Measurements from ENCODE around the gene RSPH1.
A peak's percentile ranks its signal among the peaks of the same experiment; 100 is the strongest.

Gene RSPH1

DNA sequence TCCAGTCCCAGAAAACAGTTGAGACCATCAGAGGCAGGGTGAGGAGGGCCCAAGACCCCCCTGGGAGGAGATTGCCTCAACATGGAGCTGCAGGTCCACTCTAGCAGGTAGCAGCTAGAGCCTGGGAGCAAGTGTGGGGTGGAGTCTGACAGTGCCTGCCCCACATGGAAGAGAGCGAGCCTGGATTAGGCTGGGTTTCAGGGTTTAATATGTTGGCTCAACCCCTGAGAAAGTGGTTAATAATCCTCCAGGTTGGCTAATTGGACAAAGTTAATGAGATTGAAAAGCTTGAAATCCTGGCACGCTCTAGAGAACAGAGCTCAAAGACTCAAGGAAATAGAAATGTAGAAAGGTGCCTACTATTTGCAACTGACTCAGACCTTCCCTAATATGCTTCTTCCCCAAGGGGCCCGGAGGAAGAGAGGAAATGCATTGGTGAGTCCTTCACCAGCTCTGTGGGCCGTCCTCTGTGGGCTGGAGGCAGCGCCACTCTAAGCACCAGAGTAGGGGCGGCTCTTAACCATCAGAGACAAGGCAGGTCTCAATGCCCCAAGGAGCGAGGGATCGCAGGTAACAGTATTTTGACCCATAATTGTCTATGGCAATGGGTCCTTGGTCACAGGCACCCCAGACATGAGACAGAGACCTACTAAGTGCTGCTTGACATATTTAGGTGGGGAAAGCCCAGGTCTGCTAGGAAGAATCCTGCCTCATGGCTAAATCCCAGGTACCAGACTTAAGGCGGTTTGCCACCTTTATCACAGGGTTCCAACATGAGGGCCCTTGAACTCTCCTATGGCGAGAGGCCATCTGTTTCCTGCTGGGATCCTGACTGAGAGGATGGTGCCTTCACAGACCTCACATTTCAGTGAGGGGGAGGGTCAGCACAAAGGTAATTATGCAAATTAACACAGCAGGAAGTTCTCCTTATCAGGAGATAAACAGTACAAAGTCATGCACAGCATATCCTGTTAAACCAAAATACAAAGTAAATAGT is 33.8 kb downstream of the RSPH1 start:
- DNase-seq = peak; percentile 97

DNA sequence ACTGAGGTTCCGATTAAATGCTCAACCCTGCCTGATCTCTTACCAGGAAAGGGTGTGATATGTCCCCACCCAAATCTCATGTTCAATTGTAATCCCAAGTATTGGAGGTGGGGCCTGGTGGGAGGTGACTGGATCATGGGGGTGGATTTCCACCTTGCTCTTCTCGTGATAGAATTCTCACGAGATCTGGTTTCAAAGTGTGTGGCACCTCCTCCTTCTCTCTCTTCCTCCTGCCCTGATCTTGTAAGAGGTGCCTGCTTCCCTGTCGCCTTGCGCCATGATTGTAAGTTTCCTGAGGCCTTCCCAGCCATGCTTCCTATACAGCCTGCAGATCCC is 34.9 kb downstream of the RSPH1 start:
- peak; percentile 70 for DNase-seq

DNA sequence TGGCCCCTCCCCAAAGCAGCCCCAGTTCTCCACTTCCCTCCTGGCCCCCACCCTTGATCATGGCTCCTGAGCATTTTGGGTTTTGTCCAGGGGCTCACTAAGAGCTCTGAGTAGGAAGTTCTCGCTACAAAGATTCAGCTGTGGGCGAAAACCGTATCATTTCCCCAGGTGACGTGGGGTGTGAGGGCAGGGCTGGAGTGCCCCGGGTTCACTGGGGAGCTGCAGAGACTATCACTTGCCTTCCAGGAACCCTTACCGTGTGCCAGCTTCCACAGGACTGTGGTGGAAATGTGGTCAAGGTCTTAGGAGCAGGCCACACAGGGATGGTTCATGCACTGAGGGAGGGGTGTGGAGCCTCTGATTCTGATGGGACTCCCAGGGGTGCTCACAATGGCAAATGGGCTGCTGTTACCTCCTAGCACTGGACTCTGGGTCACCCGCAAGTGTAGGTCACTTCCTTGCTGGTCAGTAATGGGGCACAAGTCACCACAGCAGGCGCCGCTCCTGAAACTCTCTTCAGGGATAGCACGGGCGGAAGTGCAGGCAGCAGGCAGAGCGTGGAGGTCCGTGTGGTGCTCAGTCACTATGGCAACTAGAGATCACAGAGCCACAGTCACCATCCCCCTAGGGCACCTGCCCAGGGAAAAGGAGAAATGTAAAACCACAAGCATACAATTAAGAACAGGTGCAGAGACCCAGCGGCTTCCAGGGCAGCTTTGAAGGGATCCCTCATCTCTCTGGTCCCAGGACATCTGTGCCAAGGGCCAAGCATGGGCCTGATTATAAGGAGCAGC is 35.4 kb downstream of the RSPH1 start:
- peak; percentile 88 for DNase-seq

DNA sequence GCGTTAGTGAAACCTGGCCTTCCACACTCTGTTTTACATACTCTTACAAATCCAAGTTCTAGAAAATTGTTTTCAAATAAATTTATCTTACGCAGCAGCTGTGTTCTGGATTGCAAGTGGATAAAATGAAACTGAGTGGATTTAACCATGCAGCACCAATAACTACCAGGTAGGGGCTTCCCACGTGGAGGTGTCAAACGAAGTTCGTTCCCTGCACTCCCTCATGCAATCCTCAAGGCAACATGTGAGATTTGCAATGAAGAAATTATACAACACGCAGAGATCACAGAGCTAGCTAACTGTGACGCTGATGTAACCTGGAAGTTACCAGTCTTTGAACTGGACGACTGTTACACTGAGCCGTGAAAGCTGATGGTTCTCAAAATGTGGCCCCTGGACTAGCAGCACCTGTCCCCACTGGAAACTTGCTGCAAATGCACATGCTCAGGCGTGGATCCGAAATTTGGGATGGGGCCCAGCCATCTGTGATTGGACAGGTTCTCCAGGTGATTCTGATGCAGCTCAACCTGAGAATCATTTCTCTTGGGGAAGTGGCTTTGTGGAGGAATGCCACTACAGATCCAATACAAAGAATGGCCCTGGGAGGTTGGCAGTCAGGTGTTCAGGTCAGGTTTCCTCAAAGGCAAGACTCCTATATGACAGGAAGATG is 36.3 kb downstream of the RSPH1 start:
- no peak for DNase-seq

DNA sequence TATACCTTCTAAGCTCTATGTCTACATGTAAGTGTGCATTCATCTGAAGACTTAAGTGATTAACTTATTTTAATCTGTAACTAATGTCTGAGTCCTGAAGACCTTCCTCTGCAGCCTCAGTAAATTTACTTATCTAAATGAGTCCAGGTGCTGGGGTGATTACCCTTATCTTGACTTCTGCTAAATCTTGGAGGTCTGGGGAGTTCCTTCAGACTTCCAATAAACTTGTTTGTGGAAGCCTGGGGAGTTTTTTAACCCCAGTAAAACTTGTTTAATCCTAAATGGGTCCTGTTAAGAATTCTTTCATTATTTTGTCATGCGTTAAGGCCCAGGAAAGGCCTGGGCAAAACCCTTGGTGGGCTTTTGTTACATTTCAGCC is 37.0 kb downstream of the RSPH1 start:
- no peak for DNase-seq

DNA sequence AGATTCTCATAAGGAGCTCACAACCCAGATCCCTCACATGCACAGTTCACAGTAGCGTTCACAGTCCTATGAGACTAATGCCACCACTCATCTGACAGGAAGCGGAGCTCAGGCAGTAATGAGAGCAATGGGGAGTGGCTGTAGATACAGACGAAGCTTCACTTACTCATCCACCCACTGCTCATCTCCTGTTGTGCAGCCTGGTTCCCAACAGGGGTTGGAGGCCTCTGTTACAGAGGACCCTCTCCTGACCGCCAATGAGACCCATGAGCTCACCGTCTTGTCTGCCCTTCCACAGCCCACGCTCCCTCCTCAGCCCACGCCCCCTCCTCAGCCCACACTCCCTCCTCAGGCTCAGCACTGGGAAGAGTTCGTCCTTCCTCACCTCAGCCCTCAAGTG is 39.6 kb downstream of the RSPH1 start:
- peak; percentile 37 for DNase-seq

DNA sequence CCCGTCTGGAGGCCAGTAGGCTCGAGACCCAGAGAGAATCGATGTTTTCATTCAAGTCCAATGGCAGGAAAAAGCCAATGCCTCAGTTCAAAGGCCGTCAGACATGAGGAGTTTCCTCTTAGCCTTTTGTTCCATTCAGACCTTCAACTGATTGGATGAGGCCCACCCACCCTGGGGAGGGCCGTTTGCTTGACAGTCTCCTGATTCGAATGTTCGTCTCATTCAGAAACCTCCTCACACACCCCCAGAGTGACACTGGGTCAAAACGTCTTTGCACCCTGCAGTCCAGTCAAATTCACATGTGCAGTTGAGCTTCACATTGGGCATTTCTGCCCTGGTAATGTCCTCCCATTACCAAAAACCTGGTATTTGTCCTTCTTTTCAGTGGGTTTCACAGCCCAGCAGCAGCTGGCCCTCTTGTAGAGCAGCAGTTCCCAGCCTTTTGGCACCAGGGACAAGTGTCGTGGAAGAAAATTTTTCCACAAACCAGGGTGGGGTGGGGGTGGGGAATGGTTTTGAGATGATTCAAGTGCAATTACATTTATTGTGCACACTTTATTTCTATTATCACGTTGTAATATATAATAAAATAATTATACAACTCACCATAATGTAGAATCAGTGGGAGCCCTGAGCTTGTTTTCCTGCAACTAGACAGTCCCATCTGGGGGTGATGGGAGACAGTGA is 40.1 kb downstream of the RSPH1 start:
- DNase-seq = no peak

DNA sequence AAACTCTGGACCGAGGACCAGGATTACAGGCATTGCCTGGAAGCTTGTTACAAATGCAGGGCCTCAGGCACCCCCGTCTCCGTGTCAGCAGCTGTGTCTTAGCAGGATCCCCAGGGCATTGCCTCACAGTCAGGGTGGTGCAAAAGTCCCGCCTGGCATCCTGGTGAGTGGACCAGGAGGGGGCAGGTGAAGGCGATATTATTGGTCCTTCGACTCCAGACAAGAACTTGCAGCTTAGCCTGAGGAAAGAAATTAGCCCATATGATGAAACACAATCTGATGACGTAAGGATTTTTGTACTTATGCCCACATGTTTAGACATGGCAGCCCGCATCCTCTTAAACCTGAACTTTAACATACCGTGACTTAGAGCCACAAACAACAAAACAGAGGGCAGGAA is 40.8 kb downstream of the RSPH1 start:
- DNase-seq = no peak

DNA sequence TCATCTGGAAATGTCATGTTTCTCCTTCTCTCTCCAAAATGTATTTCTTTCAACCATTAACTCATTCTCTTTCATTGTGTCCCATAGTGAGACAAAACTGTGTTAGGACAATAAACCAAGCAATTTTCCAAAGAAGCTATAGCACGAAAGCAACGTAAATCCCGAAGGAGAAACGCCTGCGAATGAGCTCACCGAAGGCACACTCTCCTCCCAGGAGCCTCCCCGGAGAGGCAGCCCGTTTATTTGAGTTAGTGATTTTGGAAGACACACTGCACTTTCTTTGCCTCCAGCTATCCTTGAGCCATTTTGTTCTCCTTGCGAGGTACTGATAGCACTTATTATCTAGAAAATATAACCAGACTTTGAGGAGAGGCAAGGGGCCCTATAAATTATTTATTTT is 41.2 kb downstream of the RSPH1 start:
- DNase-seq = no peak

DNA sequence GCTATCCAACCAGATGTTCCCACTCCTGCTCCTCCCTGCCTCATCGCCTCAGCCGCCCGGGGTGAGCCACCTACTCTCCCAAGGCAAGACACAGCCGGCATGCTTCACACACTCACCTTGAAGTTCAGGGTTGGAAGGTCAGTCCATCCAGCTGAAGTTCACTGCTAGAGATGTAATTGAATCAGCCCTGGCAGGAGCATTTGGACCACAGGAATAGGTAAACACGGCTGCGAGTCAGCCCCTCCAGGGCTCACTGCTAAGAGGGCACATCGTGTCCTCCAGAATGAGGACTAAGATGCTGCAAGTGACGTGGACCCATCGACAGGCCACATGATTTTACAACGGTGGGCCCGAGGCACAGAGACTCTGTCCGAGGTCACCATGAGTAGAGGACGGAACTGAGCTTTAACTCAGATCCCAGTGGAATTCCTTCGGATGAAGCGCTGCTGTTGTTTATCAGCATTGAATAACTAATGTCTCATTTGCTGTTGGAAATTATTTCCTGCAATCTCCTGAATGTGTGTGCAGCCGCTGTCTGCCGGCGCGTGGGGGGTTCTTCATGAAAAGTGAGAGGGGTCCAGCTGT is 41.9 kb downstream of the RSPH1 start:
- no peak for DNase-seq

DNA sequence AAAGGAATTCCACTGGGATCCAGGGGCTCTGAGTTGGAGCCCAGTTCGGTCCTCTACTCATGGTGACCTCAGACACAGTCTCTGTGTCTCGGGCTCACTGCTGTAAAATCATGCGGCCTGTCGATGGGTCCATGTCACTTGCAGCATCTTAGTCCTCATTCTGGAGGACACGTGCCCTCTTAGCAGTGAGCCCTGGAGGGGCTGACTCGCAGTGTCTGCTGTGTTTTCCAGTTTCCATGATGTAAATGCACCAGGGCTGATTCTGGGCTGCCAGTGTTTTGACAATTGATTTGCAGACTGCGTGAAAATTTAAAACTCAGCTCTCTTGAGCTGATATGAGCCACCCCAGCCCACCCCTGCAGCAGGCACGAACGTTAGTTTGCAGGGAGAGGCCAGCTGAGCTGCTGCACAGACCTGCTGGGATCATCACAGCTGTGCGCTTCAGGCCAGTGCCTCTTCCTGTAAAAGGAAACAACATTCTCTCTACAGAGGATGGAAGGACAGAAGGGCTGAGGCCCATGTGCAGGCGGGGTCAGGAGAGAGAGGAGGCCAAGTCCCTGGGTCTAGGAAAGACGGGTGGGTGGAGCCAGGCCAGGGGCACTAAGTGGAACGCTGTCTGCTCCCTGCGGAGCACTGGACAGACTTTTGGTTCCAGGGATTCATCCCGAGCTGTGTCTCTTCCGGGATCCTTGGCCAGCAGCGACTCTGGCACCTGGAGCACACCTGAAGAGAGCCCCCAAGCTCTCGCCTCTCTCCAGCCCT is 42.6 kb downstream of the RSPH1 start:
- peak; percentile 36 for DNase-seq

DNA sequence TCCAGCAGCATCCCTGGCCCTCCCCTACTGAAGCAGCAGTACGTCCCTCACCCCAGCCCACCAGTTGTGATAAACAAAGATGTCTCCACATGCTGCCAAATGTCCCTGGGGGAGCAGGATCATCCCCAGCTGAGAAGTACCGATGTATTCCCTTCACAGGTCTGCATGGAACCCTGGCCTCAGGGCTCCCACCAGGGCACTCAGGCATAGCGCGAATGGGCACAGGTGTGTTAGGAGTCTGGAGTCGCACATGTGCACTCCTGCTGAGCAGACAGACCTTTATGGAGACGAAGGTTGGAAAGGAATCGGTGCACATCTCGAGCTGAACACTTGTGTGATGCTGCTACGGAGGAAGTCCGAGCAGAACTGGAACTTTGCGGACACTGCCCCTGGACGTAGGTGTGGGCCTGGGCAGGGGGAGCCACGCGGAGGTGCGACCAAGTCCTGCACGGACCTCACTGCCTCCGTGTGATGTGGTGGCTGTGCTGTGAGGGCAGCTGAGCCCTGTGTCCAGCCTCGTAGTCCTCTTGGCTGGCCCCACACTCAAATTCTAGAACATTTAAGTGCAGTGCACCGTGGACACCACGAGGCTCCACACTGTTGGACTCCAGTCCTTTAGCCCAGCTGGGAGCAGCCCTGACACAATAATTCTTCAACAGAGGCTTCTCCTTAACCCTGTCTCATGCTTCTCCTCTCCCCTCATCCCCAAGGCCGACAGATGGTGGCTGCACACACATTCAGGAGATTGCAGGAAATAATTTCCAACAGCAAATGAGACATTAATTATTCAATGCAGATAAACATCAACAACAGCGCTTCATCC is 43.4 kb downstream of the RSPH1 start:
- no peak for DNase-seq

DNA sequence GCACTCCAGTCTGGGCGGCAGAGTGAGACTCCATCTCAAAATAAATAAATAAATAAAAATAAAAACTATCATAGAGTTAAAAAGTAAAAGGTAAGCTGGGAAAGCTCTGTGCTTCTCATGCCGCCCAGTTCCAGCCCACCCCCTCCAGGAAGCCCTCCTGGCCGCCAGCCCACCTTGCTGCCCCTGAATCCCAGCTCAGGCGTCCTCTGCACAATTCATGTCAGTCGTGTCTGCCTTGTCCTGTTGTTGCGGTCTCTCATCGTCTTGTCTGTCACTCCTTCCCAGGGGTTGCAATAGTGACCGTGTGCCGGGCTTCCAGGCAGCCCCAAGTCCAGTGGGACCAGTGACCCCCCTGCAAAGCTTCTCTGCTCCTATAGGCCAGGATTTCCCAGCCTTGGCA is 44.1 kb downstream of the RSPH1 start:
- no peak for DNase-seq

DNA sequence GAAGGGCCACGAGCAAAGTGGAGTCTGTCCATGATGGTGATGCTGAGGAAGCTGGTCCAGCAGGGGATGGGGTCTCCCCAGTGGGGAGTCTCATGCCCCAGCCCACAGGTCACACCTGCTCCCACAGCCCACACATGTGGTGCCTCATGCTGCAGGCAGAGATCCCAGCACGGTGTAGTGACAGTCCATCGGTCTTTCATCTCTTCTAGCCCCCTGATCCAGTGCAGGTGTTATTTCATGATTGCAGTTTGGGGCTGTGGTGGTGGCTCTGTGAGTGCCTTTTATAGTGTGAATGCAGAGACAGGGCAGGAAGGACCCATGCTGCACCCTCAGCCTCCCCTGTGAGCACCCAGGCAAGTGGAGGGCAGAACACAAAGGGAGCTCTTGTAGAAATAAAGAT is 47.3 kb downstream of the RSPH1 start:
- DNase-seq = no peak

DNA sequence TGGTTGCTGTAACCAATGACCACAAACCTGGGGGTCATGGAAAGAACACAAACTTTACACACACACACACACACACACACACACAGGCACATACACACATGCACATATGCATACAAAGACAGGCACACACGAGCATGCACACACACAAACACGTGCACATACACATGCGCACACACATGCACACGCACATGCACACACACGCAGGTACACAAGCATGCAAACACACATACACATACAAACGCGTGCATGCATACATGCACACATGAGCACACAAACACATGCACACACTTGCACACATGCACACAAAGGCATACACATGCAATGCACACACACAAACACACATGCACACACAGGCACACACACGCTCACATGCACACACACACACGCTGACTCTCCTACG is 48.3 kb downstream of the RSPH1 start:
- DNase-seq = no peak

DNA sequence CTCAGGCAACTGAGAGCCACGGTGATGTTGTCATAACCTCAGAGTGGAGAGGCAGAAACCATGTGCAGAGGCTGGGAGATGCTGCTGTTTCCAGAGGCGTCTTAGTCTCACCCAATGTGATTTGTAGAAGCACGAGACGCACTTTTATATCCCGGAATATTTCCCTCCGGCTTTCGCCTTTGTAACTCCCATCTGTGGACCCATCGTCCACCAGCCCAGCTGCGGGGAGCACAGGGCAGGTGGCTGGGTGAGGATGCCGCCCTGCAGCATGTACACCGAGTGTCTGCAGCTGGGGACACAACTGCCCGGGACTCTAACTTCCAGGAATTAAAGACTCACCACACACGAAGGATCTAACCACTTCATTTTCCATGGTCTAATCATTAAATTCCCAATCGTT is 48.8 kb downstream of the RSPH1 start:
- no peak for DNase-seq

DNA sequence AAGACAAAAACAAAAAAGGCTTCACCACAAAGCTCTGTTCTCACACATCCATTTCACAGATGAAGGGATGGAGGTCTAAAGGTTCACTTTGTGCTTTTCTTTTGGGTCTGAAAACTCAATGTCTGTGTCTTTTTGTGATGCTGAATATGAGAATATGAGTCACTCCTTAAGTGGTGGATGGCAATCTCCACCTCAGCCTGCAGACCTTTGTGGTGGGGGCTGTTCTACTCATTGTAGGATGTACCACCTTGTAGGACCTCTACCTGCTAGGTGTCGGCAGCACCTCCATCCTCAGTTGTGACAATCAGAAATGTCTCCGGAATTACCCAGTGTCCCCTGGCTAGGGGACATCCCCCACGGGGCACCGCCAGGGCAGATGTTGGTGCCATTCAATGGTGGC is 49.5 kb downstream of the RSPH1 start:
- DNase-seq = no peak

DNA sequence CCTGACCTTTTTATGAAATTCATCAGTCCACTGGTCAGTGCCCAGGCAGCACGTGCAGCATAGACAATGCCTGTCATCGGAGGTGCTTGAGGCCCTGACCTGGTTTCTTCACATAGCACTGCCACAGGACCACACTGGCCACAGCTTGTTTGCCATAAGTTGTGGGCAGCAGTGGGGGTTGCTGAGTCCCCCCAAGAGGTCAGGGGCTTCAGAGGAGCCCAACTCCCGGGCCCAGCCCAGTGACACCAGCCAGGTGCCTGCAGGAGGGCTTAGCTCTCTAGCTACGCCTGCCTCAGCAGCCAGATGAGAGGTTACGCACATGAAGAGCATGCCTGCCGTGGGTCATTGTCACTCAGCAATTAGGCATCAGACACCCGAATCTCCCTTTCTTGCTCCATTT is 50.7 kb downstream of the RSPH1 start:
- DNase-seq = no peak

DNA sequence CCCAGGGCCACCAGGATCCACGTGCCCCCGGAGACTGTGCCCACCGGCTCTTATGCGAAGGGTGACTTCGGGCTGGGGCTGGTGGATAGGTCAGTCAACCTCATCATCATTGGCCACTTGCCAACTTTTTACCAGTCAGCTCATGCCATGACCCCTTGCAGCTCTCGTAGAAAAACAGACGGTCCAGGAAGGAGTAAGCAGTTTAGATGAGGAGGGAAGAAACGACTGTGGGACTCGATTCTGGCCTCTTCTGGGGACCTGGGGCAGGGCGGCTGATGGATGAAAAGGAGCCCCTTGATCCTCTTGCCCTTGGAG is 51.3 kb downstream of the RSPH1 start:
- DNase-seq = no peak

DNA sequence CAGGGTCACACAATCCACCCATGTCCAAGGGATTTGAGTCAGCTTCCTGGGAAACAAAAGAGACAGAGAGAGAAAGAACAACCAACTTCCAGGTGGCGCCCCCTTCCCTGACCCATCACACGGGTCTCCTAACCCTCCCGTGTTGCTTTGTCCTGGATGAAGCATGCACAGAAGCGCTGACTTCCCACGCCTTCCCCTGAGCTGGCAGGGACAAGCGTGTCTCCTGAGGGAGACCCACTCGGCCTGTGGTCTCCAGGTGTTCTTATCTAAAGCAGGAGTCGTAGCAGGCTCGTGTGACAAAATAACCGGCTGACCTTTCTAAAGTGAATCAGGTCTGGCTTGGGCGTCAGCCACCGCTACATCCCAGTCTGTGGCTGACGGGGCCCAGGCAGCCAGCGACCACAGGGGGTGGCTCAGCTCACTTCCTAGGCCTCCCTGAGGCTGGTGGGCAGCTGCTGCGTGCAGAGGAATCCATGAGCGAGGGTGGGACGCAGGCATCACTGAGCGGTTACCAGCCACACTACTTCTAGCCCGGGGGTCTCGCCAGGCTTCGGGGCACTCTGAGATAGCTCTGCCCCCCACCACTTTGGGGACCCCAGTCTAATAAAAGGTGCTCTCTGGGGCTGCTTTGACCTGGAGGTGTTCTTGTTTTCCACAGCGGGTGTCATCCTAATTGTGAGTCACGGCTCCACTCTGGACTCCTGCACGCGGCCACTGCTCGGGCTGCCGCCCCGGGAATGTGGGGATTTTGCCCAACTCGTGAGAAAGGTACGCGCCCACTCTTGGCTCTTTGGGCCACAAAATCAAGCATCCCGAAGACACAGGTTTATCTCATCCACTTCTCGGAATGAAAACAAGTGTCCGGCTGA is 51.9 kb downstream of the RSPH1 start:
- no peak for DNase-seq

Measured in DMS153 (cell line).